ENCODE measurements around the gene SPINK8.
"Not testable (repeated sequence)": the region's sequence is repeated elsewhere in the genome, so short reads cannot be mapped to it uniquely, and the experiment has no call there.

- TF ChIP-seq CTCF, POLR2A (IDR thresholded peaks at IDR 0.05): not testable (repeated sequence)
Observed at GRCh38 chr3:48271223-48271622, 62.2 kb downstream of the SPINK8 start.
